ENCODE measurements around the gene GALNTL6.

DNA sequence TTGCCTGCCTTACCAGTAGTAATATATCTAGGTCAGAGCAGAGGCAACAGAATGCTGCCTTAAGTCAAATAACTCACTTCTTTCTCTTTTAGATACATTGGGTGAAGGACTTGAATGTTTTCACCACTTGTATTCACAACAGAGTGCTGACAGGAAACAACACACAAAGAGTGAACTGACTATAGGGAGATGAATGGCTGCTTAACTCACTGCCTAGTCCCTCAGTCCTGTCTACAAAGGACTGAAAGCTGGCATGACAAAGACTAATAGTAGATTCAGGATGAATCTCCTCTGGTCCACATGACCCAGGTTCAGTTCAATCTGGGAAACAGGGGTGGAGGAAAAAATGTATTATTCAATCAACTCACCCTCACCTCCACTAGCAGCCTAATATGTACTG is 134.2 kb downstream of the GALNTL6 start:
- TF ChIP-seq, protein P1, sequence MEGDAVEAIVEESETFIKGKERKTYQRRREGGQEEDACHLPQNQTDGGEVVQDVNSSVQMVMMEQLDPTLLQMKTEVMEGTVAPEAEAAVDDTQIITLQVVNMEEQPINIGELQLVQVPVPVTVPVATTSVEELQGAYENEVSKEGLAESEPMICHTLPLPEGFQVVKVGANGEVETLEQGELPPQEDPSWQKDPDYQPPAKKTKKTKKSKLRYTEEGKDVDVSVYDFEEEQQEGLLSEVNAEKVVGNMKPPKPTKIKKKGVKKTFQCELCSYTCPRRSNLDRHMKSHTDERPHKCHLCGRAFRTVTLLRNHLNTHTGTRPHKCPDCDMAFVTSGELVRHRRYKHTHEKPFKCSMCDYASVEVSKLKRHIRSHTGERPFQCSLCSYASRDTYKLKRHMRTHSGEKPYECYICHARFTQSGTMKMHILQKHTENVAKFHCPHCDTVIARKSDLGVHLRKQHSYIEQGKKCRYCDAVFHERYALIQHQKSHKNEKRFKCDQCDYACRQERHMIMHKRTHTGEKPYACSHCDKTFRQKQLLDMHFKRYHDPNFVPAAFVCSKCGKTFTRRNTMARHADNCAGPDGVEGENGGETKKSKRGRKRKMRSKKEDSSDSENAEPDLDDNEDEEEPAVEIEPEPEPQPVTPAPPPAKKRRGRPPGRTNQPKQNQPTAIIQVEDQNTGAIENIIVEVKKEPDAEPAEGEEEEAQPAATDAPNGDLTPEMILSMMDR (IDR thresholded peaks at IDR 0.05) = no peak
- TF ChIP-seq POLR2A (IDR thresholded peaks at IDR 0.05) = no peak
